WTC11 (cell line): ENCODE measurements around the gene TUBGCP2. TPM values are rescaled to one million over a fixed set of nuclear protein-coding genes. Genes with fewer than 3 reads are reported as not detected.

Experiments used
- ATAC-seq: fragments of 200-7000 bp; cut with Tn5 transposase; 2 replicates; pipeline ENCODE4 v1.10.0; 2021; ENCODE audit warnings: mild to moderate bottlenecking, moderate library complexity
- CTCF ChIA-PET: fragments of 300-600 bp; sonication (Branson Sonifier 250); formaldehyde crosslinking; loops from one replicate; lab custom pipeline; 2021; ENCODE audit warnings: antibody characterized with exemption; lab: Charles Lee
- POLR2A ChIA-PET: fragments of 350-600 bp; sonication (Branson Sonifier 250); formaldehyde crosslinking; loops from one replicate; lab custom pipeline; 2021; ENCODE audit warnings: antibody characterized with exemption; lab: Charles Lee
- DNase-seq: peaks from one replicate; pipeline ENCODE4 v3.0.0; 2021; ENCODE audit warnings: low spot score
- H3K27ac Mint-ChIP-seq: 2 replicates; pipeline ENCODE4 v1.8.0; 2021; ENCODE audit warnings: mixed read lengths
- H3K27me3 Mint-ChIP-seq: 2 replicates; pipeline ENCODE4 v1.8.0; 2021; ENCODE audit warnings: low read depth, mild to moderate bottlenecking, moderate library complexity, mixed read lengths
- H3K36me3 Mint-ChIP-seq: 2 replicates; pipeline ENCODE4 v1.8.0; 2021; ENCODE audit warnings: mixed read lengths
- H3K4me1 Mint-ChIP-seq: 2 replicates; pipeline ENCODE4 v1.8.0; 2022; ENCODE audit warnings: mixed read lengths
- H3K4me3 Mint-ChIP-seq: 2 replicates; pipeline ENCODE4 v1.8.0; 2021; ENCODE audit warnings: mild to moderate bottlenecking, moderate library complexity, mixed read lengths
- H3K9me3 Mint-ChIP-seq: 2 replicates; pipeline ENCODE4 v1.8.0; 2021; ENCODE audit warnings: mixed read lengths
- CREB1 ChIP-seq: sonication (generic); formaldehyde crosslinking; IDR thresholded peaks from 2 replicates; pipeline ENCODE4 v1.8.0; 2023; ENCODE audit warnings: mild to moderate bottlenecking, missing genetic modification reagents
- ELF4 ChIP-seq: sonication (generic); formaldehyde crosslinking; IDR thresholded peaks from 2 replicates; pipeline ENCODE4 v1.8.1; 2022; ENCODE audit warnings: low read depth, mild to moderate bottlenecking, moderate library complexity, missing genetic modification reagents
- ETV6 ChIP-seq: sonication (generic); formaldehyde crosslinking; IDR thresholded peaks from 2 replicates; pipeline ENCODE4 v1.8.1; 2022; ENCODE audit warnings: mild to moderate bottlenecking, missing genetic modification reagents
- GABPB1 ChIP-seq: sonication (generic); formaldehyde crosslinking; IDR thresholded peaks from 2 replicates; pipeline ENCODE4 v1.8.1; 2023; ENCODE audit warnings: mild to moderate bottlenecking, missing genetic modification reagents
- JAZF1 ChIP-seq: fragments of 250-450 bp; sonication (Bioruptor Pico); IDR thresholded peaks from 2 replicates; pipeline ENCODE4 v1.9.0; 2021; ENCODE audit warnings: moderate library complexity, mild to moderate bottlenecking, inconsistent platforms
- MXD4 ChIP-seq: fragments of 250-450 bp; sonication (Bioruptor Pico); IDR thresholded peaks from 2 replicates; pipeline ENCODE4 v1.8.0; 2021; ENCODE audit warnings: mild to moderate bottlenecking, moderate library complexity, borderline replicate concordance
- RELA ChIP-seq: sonication (generic); formaldehyde crosslinking; IDR thresholded peaks from 2 replicates; pipeline ENCODE4 v1.8.1; 2022; ENCODE audit warnings: missing genetic modification reagents, mild to moderate bottlenecking, borderline replicate concordance
- RORB ChIP-seq: fragments of 250-450 bp; sonication (Bioruptor Pico); IDR thresholded peaks from 2 replicates; pipeline ENCODE4 v1.9.0; 2021; ENCODE audit warnings: mild to moderate bottlenecking
- SMAD3 ChIP-seq: sonication (generic); formaldehyde crosslinking; IDR thresholded peaks from 2 replicates; pipeline ENCODE4 v1.8.0; 2022; ENCODE audit warnings: missing genetic modification reagents, mild to moderate bottlenecking, borderline replicate concordance
- SMAD4 ChIP-seq: sonication (generic); formaldehyde crosslinking; IDR thresholded peaks from 2 replicates; pipeline ENCODE4 v1.8.0; 2022; ENCODE audit warnings: mild to moderate bottlenecking, missing genetic modification reagents
- SP1 ChIP-seq: sonication (generic); formaldehyde crosslinking; conservative IDR thresholded peaks from 2 replicates; pipeline ENCODE4 v1.8.1; 2022; ENCODE audit warnings: missing genetic modification reagents
- ZBTB21 ChIP-seq: sonication (generic); formaldehyde crosslinking; IDR thresholded peaks from 2 replicates; pipeline ENCODE4 v1.8.1; 2023; ENCODE audit warnings: mild to moderate bottlenecking, missing genetic modification reagents, borderline replicate concordance
- ZNF121 ChIP-seq: sonication (generic); formaldehyde crosslinking; IDR thresholded peaks from 2 replicates; pipeline ENCODE4 v1.8.0; 2023; ENCODE audit warnings: missing genetic modification reagents
- ZNF138 ChIP-seq: sonication (generic); formaldehyde crosslinking; conservative IDR thresholded peaks from 2 replicates; pipeline ENCODE4 v1.8.1; 2022; ENCODE audit warnings: mild to moderate bottlenecking, moderate library complexity, missing genetic modification reagents
- ZNF219 ChIP-seq: sonication (generic); formaldehyde crosslinking; IDR thresholded peaks from 2 replicates; pipeline ENCODE4 v1.8.0; 2023; ENCODE audit warnings: missing genetic modification reagents, mild to moderate bottlenecking, borderline replicate concordance
- ZNF396 ChIP-seq: fragments of 250-450 bp; sonication (Bioruptor Pico); IDR thresholded peaks from 2 replicates; pipeline ENCODE4 v1.8.0; 2021; ENCODE audit warnings: mild to moderate bottlenecking, moderate library complexity, borderline replicate concordance
- total RNA-seq: library from RNA; stranded (reverse); gene quantifications from 3 replicates; pipeline ENCODE4 v1.2.3, GENCODE V29; 2021
- TF ChIP-seq, protein P1 (sequence below): sonication (generic); formaldehyde crosslinking; IDR thresholded peaks from 2 replicates; pipeline ENCODE4 v1.8.1; 2023; ENCODE audit warnings: mild to moderate bottlenecking, moderate library complexity, missing genetic modification reagents
- TF ChIP-seq, protein P2 (sequence below): sonication (generic); formaldehyde crosslinking; IDR thresholded peaks from 2 replicates; pipeline ENCODE4 v1.8.0; 2022; ENCODE audit warnings: mild to moderate bottlenecking, missing genetic modification reagents
- TF ChIP-seq, protein P3 (sequence below): sonication (generic); formaldehyde crosslinking; IDR thresholded peaks from 2 replicates; pipeline ENCODE4 v1.8.1; 2023; ENCODE audit warnings: mild to moderate bottlenecking, missing genetic modification reagents, moderate library complexity
- TF ChIP-seq, protein P4 (sequence below): sonication (generic); formaldehyde crosslinking; IDR thresholded peaks from 2 replicates; pipeline ENCODE4 v1.8.1; 2022; ENCODE audit warnings: low read depth, mild to moderate bottlenecking, moderate library complexity, missing genetic modification reagents, borderline replicate concordance
- TF ChIP-seq, protein P5 (sequence below): sonication (generic); formaldehyde crosslinking; IDR thresholded peaks from 2 replicates; pipeline ENCODE4 v1.8.1; 2023; ENCODE audit warnings: mild to moderate bottlenecking, missing genetic modification reagents
- TF ChIP-seq, protein P6 (sequence below): sonication (generic); formaldehyde crosslinking; IDR thresholded peaks from 2 replicates; pipeline ENCODE4 v1.8.1; 2023; ENCODE audit warnings: mild to moderate bottlenecking, missing genetic modification reagents, moderate library complexity

TUBGCP2 gene
- total RNA-seq, 1 experiment from 2014 or later, result 62.5 TPM

DNA sequence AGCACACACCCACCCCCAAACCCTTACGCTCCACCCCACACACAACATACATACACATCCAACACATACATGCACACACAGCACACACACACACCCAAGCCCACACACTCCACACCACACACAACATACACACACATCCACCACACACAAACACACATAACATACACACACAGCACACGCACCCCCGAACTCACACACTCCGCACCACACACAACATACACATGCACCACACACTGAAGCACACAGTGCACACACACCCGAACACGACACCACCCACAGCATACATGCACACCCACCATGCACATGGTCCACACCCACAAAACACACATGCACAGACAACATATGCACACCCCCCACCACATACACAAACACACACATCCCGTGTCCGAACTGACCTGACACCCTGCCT, 40.5 kb upstream of the TUBGCP2 start:
- POLR2A ChIA-PET, result no interaction called here
- no peak overlapping the region for H3K4me3 Mint-ChIP-seq

DNA sequence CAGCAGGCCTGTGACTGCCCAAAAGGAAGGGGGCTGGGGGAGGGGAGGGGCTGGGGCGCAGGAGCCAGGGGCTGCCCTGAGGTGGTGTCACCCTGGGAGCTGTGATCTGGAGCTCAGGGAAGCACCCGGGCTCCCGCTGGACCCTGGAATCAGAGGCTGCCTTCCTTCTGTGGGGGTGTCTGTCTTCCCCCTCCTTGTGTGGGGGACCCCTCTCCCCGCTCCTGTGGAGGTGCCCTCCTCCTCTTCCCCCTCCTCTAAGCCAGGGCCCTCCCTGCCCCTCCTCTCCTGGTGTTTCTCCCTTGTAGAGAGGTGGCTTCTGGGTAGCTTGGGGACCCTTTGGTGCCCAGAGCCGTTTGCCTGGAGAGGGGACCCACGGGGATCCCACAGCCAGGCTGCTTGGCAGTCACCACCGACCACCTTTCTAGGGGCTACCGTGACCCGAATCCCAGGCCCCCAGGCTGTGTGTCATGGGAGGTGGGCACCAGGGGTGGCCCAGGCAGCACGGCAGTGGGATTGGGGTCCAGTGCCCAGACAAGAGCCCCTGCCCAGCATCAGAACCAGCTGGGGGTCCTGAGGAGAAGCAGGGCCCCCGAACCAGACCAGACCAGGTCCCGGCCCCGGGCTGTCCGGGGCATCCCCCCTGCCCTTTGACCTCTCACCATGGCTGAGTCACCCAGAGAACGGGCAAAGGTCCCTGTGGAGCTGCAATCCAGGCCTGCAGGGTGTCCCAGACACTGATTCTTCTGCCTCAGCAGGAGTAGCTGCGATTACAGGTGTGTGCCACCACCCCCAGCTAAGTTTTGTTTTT, 39.2 kb upstream of the TUBGCP2 start:
- no peak for ATAC-seq
- no peak for DNase-seq
- Mint-ChIP-seq H3K27me3 (peaks cover 17% of the 10 kb centered on the region), H3K4me1 (peaks cover 15% of the 10 kb centered on the region), H3K9me3 (no peaks in the 10 kb centered on the region), H3K27ac (no peak overlapping the region), H3K36me3 (no peaks in the 10 kb centered on the region), H3K4me3 (no peak overlapping the region)
- ChIA-PET CTCF (interaction anchor here (1.7 to 2.1 kb wide), 2 partner anchors 10 to 18 kb away, joined by 7 to 19 read pairs; partner anchors contain the start of gene FUOM), POLR2A (interaction anchor here (0.5 to 0.7 kb wide), 3 partner anchors 32 to 68 kb away, joined by 3 to 5 read pairs (median 3); no protein-coding TSS in a partner anchor)
- TF ChIP-seq GABPB1, result peak; percentile 10; the same call in 1 of the 2 replicates
- no peak for TF ChIP-seq SMAD4 (CRISPR knock-in tag)
- TF ChIP-seq, all 79 proteins: peak for 1

More for the DNA sequence above, 40.5 kb upstream of the TUBGCP2 start:
- TF ChIP-seq ZNF219 (CRISPR knock-in tag) (no peak), ZNF138 (CRISPR knock-in tag) (no peak), JAZF1 (CRISPR knock-in tag) (no peak), ZBTB21 (CRISPR knock-in tag) (no peak), ETV6 (no peak), MXD4 (CRISPR knock-in tag) (no peak), RELA (CRISPR knock-in tag) (no peak), CREB1 (CRISPR knock-in tag) (no peak)
- TF ChIP-seq, all 79 proteins: peak for 0
- no peaks in the 10 kb centered on the region for H3K9me3 Mint-ChIP-seq
- no peak overlapping the region for H3K27ac Mint-ChIP-seq
- no peak for ATAC-seq
- H3K4me1 Mint-ChIP-seq, result peaks cover 9% of the 10 kb centered on the region
- no peak for DNase-seq
- CTCF ChIA-PET, result no interaction called here
- H3K36me3 Mint-ChIP-seq, result no peaks in the 10 kb centered on the region
- H3K27me3 Mint-ChIP-seq, result peaks cover 11% of the 10 kb centered on the region

DNA sequence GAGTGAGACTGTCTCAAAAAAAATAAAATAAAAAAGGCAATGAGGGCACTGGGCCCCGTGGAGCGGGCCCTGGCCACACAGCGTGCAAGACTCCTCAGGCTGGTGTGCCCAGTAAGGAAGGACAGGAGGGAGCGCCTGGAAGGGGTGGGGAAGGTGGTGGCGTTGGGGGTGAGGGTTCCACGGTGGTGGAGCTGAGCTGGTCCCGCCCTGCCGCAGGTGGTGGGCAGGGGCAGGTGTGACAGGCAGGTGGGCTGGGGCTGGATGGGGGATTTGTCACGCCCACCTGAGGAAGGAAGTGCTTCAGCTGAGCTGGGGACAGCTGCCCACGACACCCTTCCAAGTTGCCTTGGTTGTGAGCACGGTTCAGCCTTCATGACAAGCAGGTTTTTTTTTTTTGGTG, 37.7 kb upstream of the TUBGCP2 start:
- no peak for DNase-seq
- POLR2A ChIA-PET, result interaction anchor here (0.7 kb wide), 1 partner anchor 419 kb away, joined by 3 read pairs; no protein-coding TSS in a partner anchor
- H3K27ac Mint-ChIP-seq, result no peak overlapping the region
- TF ChIP-seq SMAD3 (CRISPR knock-in tag) (no peak), RORB (CRISPR knock-in tag) (no peak), ZNF138 (CRISPR knock-in tag) (no peak), ZNF396 (CRISPR knock-in tag) (no peak), ELF4 (no peak), SP1 (CRISPR knock-in tag) (no peak), ZNF121 (CRISPR knock-in tag) (no peak)
- TF ChIP-seq, protein P1, sequence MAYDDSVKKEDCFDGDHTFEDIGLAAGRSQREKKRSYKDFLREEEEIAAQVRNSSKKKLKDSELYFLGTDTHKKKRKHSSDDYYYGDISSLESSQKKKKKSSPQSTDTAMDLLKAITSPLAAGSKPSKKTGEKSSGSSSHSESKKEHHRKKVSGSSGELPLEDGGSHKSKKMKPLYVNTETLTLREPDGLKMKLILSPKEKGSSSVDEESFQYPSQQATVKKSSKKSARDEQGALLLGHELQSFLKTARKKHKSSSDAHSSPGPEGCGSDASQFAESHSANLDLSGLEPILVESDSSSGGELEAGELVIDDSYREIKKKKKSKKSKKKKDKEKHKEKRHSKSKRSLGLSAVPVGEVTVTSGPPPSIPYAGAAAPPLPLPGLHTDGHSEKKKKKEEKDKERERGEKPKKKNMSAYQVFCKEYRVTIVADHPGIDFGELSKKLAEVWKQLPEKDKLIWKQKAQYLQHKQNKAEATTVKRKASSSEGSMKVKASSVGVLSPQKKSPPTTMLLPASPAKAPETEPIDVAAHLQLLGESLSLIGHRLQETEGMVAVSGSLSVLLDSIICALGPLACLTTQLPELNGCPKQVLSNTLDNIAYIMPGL, result no peak
- TF ChIP-seq, protein P2, sequence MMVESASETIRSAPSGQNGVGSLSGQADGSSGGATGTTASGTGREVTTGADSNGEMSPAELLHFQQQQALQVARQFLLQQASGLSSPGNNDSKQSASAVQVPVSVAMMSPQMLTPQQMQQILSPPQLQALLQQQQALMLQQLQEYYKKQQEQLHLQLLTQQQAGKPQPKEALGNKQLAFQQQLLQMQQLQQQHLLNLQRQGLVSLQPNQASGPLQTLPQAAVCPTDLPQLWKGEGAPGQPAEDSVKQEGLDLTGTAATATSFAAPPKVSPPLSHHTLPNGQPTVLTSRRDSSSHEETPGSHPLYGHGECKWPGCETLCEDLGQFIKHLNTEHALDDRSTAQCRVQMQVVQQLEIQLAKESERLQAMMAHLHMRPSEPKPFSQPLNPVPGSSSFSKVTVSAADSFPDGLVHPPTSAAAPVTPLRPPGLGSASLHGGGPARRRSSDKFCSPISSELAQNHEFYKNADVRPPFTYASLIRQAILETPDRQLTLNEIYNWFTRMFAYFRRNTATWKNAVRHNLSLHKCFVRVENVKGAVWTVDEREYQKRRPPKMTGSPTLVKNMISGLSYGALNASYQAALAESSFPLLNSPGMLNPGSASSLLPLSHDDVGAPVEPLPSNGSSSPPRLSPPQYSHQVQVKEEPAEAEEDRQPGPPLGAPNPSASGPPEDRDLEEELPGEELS (CRISPR knock-in tag), result no peak
- TF ChIP-seq, protein P3, sequence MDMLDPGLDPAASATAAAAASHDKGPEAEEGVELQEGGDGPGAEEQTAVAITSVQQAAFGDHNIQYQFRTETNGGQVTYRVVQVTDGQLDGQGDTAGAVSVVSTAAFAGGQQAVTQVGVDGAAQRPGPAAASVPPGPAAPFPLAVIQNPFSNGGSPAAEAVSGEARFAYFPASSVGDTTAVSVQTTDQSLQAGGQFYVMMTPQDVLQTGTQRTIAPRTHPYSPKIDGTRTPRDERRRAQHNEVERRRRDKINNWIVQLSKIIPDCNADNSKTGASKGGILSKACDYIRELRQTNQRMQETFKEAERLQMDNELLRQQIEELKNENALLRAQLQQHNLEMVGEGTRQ (CRISPR knock-in tag), result no peak
- TF ChIP-seq, protein P4, sequence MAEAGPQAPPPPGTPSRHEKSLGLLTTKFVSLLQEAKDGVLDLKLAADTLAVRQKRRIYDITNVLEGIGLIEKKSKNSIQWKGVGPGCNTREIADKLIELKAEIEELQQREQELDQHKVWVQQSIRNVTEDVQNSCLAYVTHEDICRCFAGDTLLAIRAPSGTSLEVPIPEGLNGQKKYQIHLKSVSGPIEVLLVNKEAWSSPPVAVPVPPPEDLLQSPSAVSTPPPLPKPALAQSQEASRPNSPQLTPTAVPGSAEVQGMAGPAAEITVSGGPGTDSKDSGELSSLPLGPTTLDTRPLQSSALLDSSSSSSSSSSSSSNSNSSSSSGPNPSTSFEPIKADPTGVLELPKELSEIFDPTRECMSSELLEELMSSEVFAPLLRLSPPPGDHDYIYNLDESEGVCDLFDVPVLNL, result no peak
- TF ChIP-seq, protein P5, sequence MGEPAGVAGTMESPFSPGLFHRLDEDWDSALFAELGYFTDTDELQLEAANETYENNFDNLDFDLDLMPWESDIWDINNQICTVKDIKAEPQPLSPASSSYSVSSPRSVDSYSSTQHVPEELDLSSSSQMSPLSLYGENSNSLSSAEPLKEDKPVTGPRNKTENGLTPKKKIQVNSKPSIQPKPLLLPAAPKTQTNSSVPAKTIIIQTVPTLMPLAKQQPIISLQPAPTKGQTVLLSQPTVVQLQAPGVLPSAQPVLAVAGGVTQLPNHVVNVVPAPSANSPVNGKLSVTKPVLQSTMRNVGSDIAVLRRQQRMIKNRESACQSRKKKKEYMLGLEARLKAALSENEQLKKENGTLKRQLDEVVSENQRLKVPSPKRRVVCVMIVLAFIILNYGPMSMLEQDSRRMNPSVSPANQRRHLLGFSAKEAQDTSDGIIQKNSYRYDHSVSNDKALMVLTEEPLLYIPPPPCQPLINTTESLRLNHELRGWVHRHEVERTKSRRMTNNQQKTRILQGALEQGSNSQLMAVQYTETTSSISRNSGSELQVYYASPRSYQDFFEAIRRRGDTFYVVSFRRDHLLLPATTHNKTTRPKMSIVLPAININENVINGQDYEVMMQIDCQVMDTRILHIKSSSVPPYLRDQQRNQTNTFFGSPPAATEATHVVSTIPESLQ (CRISPR knock-in tag), result no peak
- TF ChIP-seq, protein P6, sequence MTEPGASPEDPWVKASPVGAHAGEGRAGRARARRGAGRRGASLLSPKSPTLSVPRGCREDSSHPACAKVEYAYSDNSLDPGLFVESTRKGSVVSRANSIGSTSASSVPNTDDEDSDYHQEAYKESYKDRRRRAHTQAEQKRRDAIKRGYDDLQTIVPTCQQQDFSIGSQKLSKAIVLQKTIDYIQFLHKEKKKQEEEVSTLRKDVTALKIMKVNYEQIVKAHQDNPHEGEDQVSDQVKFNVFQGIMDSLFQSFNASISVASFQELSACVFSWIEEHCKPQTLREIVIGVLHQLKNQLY, result no peak

More for the DNA sequence above, 37.7 kb upstream of the TUBGCP2 start:
- no peak overlapping the region for H3K4me3 Mint-ChIP-seq
- H3K9me3 Mint-ChIP-seq, result peaks cover 6% of the 10 kb centered on the region
- H3K36me3 Mint-ChIP-seq, result no peaks in the 10 kb centered on the region
- CTCF ChIA-PET, result interaction anchor here (1.2 to 2.0 kb wide), 3 partner anchors 11 to 22 kb away, joined by 4 to 7 read pairs (median 7); partner anchors contain the start of gene FUOM
- H3K27me3 Mint-ChIP-seq, result peaks cover 23% of the 10 kb centered on the region
- peaks cover 15% of the 10 kb centered on the region for H3K4me1 Mint-ChIP-seq
- peak; percentile 9; the same call in 1 of the 2 replicates for ATAC-seq
